HepG2 (cell line): Measurements from ENCODE around the gene ALMS1. TPM values are rescaled to one million over a fixed set of nuclear protein-coding genes. Genes with fewer than 3 reads are reported as not detected.
A peak's percentile ranks its signal among the peaks of the same experiment; 100 is the strongest.

Source experiments
- BRD4 ChIP-seq: sonication (generic); formaldehyde crosslinking; IDR thresholded peaks from 2 replicates; pipeline ENCODE4 v1.4.0; 2020; ENCODE audit warnings: missing genetic modification reagents
- BRF2 ChIP-seq: sonication (generic); formaldehyde crosslinking; IDR thresholded peaks from 2 replicates; pipeline ENCODE4 v1.8.1; 2022; ENCODE audit warnings: mild to moderate bottlenecking, missing genetic modification reagents
- NFKBIZ ChIP-seq: IDR thresholded peaks from 2 replicates; pipeline ENCODE4 v1.6.1; 2018; ENCODE audit warnings: missing genetic modification reagents, missing compliant biosample characterization
- YY1 ChIP-seq: IDR thresholded peaks from 2 replicates; pipeline ENCODE4 v1.6.1; 2011; ENCODE audit warnings: low read length, low read depth, moderate library complexity, mild to moderate bottlenecking; ENCODE audit not compliant: insufficient read depth, insufficient replicate concordance
- ZKSCAN1 ChIP-seq: fragments of 150-350 bp; IDR thresholded peaks from 2 replicates; pipeline ENCODE4 v1.6.1; 2014; ENCODE audit warnings: low read length
- ZMYM3 ChIP-seq: sonication (generic); formaldehyde crosslinking; IDR thresholded peaks from 2 replicates; pipeline ENCODE4 v1.5.1; 2020; ENCODE audit warnings: mild to moderate bottlenecking, missing genetic modification reagents
- ZNF10 ChIP-seq: sonication (generic); formaldehyde crosslinking; IDR thresholded peaks from 2 replicates; pipeline ENCODE4 v1.4.0; 2020; ENCODE audit warnings: mild to moderate bottlenecking, low read depth, missing genetic modification reagents, borderline replicate concordance
- ZNF431 ChIP-seq: sonication (generic); formaldehyde crosslinking; IDR thresholded peaks from 2 replicates; pipeline ENCODE4 v1.9.0; 2022; ENCODE audit warnings: missing genetic modification reagents, low read depth, mild to moderate bottlenecking, borderline replicate concordance
- ZNF468 ChIP-seq: sonication (generic); formaldehyde crosslinking; IDR thresholded peaks from 2 replicates; pipeline ENCODE4 v1.8.0; 2022; ENCODE audit warnings: mild to moderate bottlenecking, moderate library complexity, missing genetic modification reagents
- ZNF549 ChIP-seq: sonication (generic); formaldehyde crosslinking; IDR thresholded peaks from 2 replicates; pipeline ENCODE4 v1.5.0; 2020; ENCODE audit warnings: missing genetic modification reagents
- ZNF572 ChIP-seq: sonication (generic); formaldehyde crosslinking; IDR thresholded peaks from 2 replicates; pipeline ENCODE4 v1.5.1; 2020; ENCODE audit warnings: mild to moderate bottlenecking, missing genetic modification reagents
- ZNF780A ChIP-seq: sonication (generic); formaldehyde crosslinking; IDR thresholded peaks from 2 replicates; pipeline ENCODE4 v1.8.0; 2022; ENCODE audit warnings: mild to moderate bottlenecking, missing genetic modification reagents, moderate library complexity
- polyA plus RNA-seq, 8 experiments: library from polyadenylated mRNA; depleted of rRNA in 3 of 8; stranded (reverse) in 7 of 8; unstranded in 1 of 8; fragments of >200 nt; fragmentation: Illumina TruSeq in 4 of 8; extraction: Trizol in 4 of 8; gene quantifications; 2 replicates each; pipeline versions ENCODE4 v1.2.1 to v1.2.3, GENCODE V29; 2011 to 2016; ENCODE audit warnings: low read depth in 4 of 8, missing spikeins in 1 of 8, mixed read lengths in 1 of 8; ENCODE audit not compliant: insufficient read depth in 1 of 8
- total RNA-seq, 5 experiments: library from RNA; depleted of rRNA; stranded (reverse); fragments of >200 nt; fragmentation: Illumina TruSeq; extraction: Trizol; gene quantifications; 2 replicates each; pipeline ENCODE4 v1.2.3, GENCODE V29; 2016; ENCODE audit warnings: low read depth in 1 of 5
- TF ChIP-seq, protein P1 (sequence below): fragments of 450-650 bp; IDR thresholded peaks from 2 replicates; pipeline ENCODE4 v1.6.1; 2017; ENCODE audit warnings: mild to moderate bottlenecking
- TF ChIP-seq, protein P2 (sequence below): sonication (generic); formaldehyde crosslinking; IDR thresholded peaks from 2 replicates; pipeline ENCODE4 v1.4.0; 2020; ENCODE audit warnings: missing genetic modification reagents
- TF ChIP-seq, protein P3 (sequence below): IDR thresholded peaks from 2 replicates; pipeline ENCODE4 v1.6.1; 2016; ENCODE audit warnings: mild to moderate bottlenecking, missing biosample characterization, missing genetic modification reagents
- TF ChIP-seq, protein P4 (sequence below): sonication (generic); formaldehyde crosslinking; IDR thresholded peaks from 2 replicates; pipeline ENCODE4 v1.8.0; 2022; ENCODE audit warnings: missing genetic modification reagents, mild to moderate bottlenecking, inconsistent platforms, borderline replicate concordance
- TF ChIP-seq, protein P5 (sequence below): sonication (generic); formaldehyde crosslinking; IDR thresholded peaks from 2 replicates; pipeline ENCODE4 v1.4.0; 2020; ENCODE audit warnings: mild to moderate bottlenecking, missing genetic modification reagents

ALMS1 gene
- total and polyA plus RNA-seq, 2 of the 13 experiments (the other 11 are each of a cell fraction or from before 2014, with no cell fraction given): 12.9 to 21.2 TPM

DNA sequence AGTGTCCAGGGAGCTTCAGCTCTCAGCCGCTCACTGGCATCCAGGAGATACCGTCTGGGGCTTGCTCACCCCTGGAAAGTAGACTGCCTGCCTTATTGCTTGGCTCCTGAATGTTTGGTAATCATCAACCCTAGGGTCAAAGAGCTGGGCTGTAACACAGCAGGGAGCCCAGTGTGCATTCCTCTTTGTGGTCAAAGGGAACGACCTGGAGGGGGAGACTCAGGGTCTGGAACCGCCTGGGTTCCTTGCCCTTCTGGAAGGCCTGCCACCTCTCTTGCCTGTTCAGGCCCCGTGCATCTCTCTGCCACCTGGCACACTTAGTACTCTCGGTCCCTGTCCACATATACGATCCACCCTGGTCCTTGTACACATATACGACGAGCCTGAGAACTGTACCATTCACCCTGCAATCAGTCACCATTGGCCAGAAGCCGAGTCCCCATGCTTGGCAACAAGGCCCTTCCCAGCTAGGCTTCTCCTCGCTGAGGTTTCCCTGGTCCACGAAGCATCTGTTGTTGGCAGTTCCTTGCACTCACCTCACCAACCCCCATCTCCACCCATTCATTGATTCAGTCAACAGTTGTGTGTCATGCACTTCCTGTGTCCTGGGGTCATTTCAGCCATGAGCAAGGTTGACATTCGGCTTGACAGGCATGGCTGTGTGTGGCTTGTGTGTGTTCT is 256.8 kb downstream of the ALMS1 start, which contains the start of gene NAT8 (continued):
- TF ChIP-seq, protein P1, sequence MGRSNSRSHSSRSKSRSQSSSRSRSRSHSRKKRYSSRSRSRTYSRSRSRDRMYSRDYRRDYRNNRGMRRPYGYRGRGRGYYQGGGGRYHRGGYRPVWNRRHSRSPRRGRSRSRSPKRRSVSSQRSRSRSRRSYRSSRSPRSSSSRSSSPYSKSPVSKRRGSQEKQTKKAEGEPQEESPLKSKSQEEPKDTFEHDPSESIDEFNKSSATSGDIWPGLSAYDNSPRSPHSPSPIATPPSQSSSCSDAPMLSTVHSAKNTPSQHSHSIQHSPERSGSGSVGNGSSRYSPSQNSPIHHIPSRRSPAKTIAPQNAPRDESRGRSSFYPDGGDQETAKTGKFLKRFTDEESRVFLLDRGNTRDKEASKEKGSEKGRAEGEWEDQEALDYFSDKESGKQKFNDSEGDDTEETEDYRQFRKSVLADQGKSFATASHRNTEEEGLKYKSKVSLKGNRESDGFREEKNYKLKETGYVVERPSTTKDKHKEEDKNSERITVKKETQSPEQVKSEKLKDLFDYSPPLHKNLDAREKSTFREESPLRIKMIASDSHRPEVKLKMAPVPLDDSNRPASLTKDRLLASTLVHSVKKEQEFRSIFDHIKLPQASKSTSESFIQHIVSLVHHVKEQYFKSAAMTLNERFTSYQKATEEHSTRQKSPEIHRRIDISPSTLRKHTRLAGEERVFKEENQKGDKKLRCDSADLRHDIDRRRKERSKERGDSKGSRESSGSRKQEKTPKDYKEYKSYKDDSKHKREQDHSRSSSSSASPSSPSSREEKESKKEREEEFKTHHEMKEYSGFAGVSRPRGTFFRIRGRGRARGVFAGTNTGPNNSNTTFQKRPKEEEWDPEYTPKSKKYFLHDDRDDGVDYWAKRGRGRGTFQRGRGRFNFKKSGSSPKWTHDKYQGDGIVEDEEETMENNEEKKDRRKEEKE: no peak
- TF ChIP-seq ZKSCAN1: no peak
- TF ChIP-seq ZNF468 (CRISPR knock-in tag): no peak
- TF ChIP-seq YY1: peak; percentile 42
- TF ChIP-seq, protein P2, sequence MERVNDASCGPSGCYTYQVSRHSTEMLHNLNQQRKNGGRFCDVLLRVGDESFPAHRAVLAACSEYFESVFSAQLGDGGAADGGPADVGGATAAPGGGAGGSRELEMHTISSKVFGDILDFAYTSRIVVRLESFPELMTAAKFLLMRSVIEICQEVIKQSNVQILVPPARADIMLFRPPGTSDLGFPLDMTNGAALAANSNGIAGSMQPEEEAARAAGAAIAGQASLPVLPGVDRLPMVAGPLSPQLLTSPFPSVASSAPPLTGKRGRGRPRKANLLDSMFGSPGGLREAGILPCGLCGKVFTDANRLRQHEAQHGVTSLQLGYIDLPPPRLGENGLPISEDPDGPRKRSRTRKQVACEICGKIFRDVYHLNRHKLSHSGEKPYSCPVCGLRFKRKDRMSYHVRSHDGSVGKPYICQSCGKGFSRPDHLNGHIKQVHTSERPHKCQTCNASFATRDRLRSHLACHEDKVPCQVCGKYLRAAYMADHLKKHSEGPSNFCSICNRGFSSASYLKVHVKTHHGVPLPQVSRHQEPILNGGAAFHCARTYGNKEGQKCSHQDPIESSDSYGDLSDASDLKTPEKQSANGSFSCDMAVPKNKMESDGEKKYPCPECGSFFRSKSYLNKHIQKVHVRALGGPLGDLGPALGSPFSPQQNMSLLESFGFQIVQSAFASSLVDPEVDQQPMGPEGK (CRISPR knock-in tag): no peak
- TF ChIP-seq ZNF572 (CRISPR knock-in tag): no peak
- TF ChIP-seq, protein P3, sequence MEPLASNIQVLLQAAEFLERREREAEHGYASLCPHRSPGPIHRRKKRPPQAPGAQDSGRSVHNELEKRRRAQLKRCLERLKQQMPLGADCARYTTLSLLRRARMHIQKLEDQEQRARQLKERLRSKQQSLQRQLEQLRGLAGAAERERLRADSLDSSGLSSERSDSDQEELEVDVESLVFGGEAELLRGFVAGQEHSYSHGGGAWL (CRISPR knock-in tag): no peak; the same call in 1 of the 2 replicates
- TF ChIP-seq, protein P4, sequence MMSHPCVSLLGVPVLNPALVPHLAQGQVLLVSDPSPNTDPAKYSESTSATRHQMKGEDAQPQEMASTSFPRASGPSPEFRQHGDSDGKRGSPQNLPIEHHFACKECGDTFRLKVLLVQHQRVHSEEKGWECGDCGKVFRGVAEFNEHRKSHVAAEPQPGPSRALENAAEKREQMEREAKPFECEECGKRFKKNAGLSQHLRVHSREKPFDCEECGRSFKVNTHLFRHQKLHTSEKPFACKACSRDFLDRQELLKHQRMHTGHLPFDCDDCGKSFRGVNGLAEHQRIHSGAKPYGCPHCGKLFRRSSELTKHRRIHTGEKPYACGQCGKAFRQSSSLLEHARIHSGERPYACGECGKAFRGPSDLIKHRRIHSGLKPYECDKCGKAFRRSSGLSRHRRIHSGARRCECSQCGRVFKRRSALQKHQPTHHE: no peak
- TF ChIP-seq ZNF549 (CRISPR knock-in tag): no peak
- TF ChIP-seq, protein P5, sequence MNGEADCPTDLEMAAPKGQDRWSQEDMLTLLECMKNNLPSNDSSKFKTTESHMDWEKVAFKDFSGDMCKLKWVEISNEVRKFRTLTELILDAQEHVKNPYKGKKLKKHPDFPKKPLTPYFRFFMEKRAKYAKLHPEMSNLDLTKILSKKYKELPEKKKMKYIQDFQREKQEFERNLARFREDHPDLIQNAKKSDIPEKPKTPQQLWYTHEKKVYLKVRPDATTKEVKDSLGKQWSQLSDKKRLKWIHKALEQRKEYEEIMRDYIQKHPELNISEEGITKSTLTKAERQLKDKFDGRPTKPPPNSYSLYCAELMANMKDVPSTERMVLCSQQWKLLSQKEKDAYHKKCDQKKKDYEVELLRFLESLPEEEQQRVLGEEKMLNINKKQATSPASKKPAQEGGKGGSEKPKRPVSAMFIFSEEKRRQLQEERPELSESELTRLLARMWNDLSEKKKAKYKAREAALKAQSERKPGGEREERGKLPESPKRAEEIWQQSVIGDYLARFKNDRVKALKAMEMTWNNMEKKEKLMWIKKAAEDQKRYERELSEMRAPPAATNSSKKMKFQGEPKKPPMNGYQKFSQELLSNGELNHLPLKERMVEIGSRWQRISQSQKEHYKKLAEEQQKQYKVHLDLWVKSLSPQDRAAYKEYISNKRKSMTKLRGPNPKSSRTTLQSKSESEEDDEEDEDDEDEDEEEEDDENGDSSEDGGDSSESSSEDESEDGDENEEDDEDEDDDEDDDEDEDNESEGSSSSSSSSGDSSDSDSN (CRISPR knock-in tag): no peak
- no peak for TF ChIP-seq ZNF431 (CRISPR knock-in tag)
- 0 out of 2 replicates have a peak, but pooled peaks have one; percentile 56 for TF ChIP-seq BRF2
- 0 out of 2 replicates have a peak, but pooled peaks have one; percentile 50 for TF ChIP-seq NFKBIZ (CRISPR knock-in tag)
- TF ChIP-seq BRD4 (CRISPR knock-in tag): no peak
- no peak for TF ChIP-seq ZNF780A (CRISPR knock-in tag)
- TF ChIP-seq ZNF10 (CRISPR knock-in tag): no peak
- TF ChIP-seq ZMYM3 (CRISPR knock-in tag): peak; percentile 74; the same call in 1 of the 2 replicates
